Sigmoid colon (tissue), 4 donors: Measurements from ENCODE around the gene PKP1.

ENCODE experiments used
- CTCF ChIP-seq, 4 experiments: fragments of 450-650 bp in 3 of 4; fragments of 200-600 bp in 1 of 4; IDR thresholded peaks; one replicate each; pipeline ENCODE4 v1.5.1; 2016 to 2019; ENCODE audit warnings: antibody characterized with exemption in 4 of 4, mild to moderate bottlenecking in 3 of 4, moderate library complexity in 2 of 4
- EP300 ChIP-seq, 4 donors: sonication (generic); formaldehyde crosslinking; IDR thresholded peaks; one replicate each; pipeline ENCODE4 v1.6.1; 2017; ENCODE audit warnings: antibody characterized with exemption in 4 of 4
- POLR2A ChIP-seq, 2 donors: fragments of 450-650 bp; IDR thresholded peaks; one replicate each; pipeline ENCODE4 v1.6.1; 2016; ENCODE audit warnings: antibody characterized with exemption in 2 of 2, mild to moderate bottlenecking in 2 of 2, moderate library complexity in 2 of 2
- POLR2AphosphoS5 ChIP-seq, 4 donors: sonication (generic); formaldehyde crosslinking; IDR thresholded peaks; one replicate each; pipeline ENCODE4 v1.6.1; 2017; ENCODE audit warnings: antibody characterized with exemption in 4 of 4

GRCh38 chr1:201330541-201330940, 47.2 kb downstream of the PKP1 start:
- TF ChIP-seq POLR2A (IDR thresholded peaks at IDR 0.05) (no peak), CTCF (IDR thresholded peaks at IDR 0.05) (no peak), POLR2AphosphoS5 (IDR thresholded peaks at IDR 0.05) (no peak), EP300 (IDR thresholded peaks at IDR 0.05) (no peak)
